Measurements from ENCODE around the gene ADM5.
"Not testable (repeated sequence)": the region's sequence is repeated elsewhere in the genome, so short reads cannot be mapped to it uniquely, and the experiment has no call there.

Gene ADM5

GRCh38 chr19:49704888-49705642, 15.7 kb downstream of the ADM5 start:
- no peak for DNase-seq

- DNase-seq, result no peak
These were observed 16.5 kb downstream of the ADM5 start for GRCh38 chr19:49705919-49706318.

- no peak for DNase-seq
These were observed 21.1 kb downstream of the ADM5 start for GRCh38 chr19:49710372-49710951.

- DNase-seq, result no peak
These were observed 23.0 kb downstream of the ADM5 start for GRCh38 chr19:49712397-49712859.

GRCh38 chr19:49713236-49713845, 23.9 kb downstream of the ADM5 start:
- DNase-seq, result no peak

GRCh38 chr19:49716154-49716553, 26.8 kb downstream of the ADM5 start:
- DNase-seq, result no peak

GRCh38 chr19:49718511-49718910, 29.1 kb downstream of the ADM5 start:
- no peak for DNase-seq

- DNase-seq, result no peak
These were observed 29.6 kb downstream of the ADM5 start for GRCh38 chr19:49718991-49719390.

- DNase-seq, result not testable (repeated sequence)
These were observed 30.0 kb downstream of the ADM5 start for GRCh38 chr19:49719420-49719819.

- DNase-seq, result no peak
These were observed 38.0 kb downstream of the ADM5 start for GRCh38 chr19:49727217-49728030.

GRCh38 chr19:49730166-49730565, 40.8 kb downstream of the ADM5 start:
- no peak for DNase-seq

- DNase-seq, result no peak
These were observed 48.9 kb downstream of the ADM5 start for GRCh38 chr19:49738268-49738667.

GRCh38 chr19:49739098-49739497, 49.7 kb downstream of the ADM5 start:
- no peak for DNase-seq

GRCh38 chr19:49739933-49740332, 50.5 kb downstream of the ADM5 start:
- no peak for DNase-seq
